Body of pancreas (tissue), 4 donors: ENCODE measurements around the gene RGL2.

ENCODE experiments used
- POLR2A ChIP-seq, 3 donors: fragments of 450-650 bp; IDR thresholded peaks; one replicate each; pipeline ENCODE4 v1.6.1; 2016; ENCODE audit warnings: antibody characterized with exemption in 3 of 3, mild to moderate bottlenecking in 2 of 3
- TF ChIP-seq, protein P1 (sequence below), 7 experiments: fragments of 450-650 bp in 4 of 7; fragments of 200-600 bp in 3 of 7; sonication (generic) in 3 of 7; IDR thresholded peaks; one replicate each; pipeline ENCODE4 v1.5.1; 2016 to 2019; ENCODE audit warnings: antibody characterized with exemption in 7 of 7

DNA sequence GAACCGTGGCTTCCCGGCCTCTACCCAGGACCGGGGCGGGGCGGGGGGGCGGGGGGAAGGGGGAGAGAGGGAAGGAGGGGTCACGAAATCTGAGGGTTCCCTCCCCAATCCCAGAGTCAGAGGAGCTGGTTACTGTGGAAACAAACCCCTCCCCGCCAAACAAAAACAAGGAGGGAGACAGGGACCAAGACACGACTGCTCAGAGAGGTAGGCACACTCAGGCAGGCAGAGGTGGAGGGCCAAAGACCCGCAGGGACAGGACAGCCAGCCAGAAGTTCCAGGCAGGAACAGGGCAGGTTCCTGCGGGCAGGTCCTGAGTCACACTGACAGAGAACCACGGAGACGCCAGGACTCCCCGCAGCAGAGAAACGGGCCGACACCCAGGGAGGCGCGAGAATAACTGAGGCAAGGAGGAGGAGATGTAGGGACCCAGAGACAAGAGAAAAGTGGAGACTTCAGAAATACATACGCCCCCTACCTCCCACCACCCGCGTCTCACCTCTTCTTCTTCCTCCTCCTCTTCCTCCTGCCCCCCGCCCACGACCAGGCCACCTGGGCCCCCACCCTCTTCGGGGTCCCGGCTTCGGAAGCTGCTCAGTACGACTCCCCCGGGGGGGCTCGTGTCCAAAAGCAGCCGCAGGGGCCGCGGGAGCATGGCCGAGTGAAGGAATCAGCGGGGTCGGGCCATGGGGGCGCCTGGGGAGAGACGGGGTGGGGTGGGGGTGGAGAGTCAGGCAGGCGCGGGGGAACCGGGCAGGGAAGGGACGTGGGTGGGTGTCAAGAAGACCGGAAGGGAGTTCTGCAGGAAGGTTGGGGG lies 578 bp downstream of the RGL2 start:
- peak in 2 of 3 donors; percentile 52 to 68 for TF ChIP-seq POLR2A (IDR thresholded peaks at IDR 0.05)
- TF ChIP-seq, protein P1, sequence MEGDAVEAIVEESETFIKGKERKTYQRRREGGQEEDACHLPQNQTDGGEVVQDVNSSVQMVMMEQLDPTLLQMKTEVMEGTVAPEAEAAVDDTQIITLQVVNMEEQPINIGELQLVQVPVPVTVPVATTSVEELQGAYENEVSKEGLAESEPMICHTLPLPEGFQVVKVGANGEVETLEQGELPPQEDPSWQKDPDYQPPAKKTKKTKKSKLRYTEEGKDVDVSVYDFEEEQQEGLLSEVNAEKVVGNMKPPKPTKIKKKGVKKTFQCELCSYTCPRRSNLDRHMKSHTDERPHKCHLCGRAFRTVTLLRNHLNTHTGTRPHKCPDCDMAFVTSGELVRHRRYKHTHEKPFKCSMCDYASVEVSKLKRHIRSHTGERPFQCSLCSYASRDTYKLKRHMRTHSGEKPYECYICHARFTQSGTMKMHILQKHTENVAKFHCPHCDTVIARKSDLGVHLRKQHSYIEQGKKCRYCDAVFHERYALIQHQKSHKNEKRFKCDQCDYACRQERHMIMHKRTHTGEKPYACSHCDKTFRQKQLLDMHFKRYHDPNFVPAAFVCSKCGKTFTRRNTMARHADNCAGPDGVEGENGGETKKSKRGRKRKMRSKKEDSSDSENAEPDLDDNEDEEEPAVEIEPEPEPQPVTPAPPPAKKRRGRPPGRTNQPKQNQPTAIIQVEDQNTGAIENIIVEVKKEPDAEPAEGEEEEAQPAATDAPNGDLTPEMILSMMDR (IDR thresholded peaks at IDR 0.05), result peak in 1 of 7 experiments; percentile 8
